ENCODE results near the gene ADAT1.
A peak's percentile ranks its signal among the peaks of the same experiment; 100 is the strongest.

Gene ADAT1

DNA sequence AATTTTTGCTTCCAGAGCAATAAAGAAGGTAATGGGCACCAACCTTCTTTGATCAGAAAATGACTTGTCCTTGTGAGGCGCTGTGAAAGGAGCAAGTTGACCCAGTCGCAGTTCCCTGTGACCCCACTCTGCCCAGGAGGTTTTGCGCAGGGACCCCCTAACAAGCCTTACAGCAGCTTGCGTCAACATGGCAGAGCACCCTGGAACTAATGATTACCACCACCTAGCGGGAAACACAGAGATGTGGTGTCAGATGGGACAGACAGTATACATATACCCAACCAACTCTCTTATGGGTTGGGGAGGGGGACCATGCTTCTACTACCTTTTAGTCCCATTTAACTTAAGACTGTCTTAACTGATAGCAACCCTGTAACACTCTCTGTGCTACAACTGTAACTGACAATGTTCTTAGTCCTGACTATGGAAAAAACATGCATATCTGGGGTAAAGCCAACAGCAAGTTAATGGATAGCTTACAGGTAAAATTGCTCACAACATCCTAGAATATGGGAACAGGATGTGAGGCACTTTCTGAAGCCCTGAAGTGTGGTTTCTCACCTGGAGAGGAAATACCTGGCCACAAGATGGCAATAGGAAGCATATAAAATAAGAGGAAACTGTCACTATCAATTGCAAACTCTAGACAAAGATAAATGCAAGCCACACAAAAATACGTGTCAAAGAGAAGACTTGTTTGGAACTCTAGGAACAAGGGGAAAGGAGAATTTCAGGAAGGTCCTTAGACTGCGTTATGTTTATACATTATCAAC lies 21.3 kb upstream of the ADAT1 start:
- peaks cover 28% of the 10 kb centered on the region for H3K4me1 ChIP-seq (ENCODE audit: control insufficient read depth, insufficient read depth, low read length, poor library complexity, severe bottlenecking)
- H3K4me3 ChIP-seq (ENCODE audit: insufficient read depth, low read depth, low read length, poor library complexity, severe bottlenecking), result no peak overlapping the region
- H3K27ac ChIP-seq (ENCODE audit: insufficient read depth, low read length, poor library complexity, severe bottlenecking), result peak overlapping the region; percentile 11
- H3K27me3 ChIP-seq (replicated peaks; ENCODE audit: control insufficient read depth, insufficient read depth, low read length, poor library complexity, severe bottlenecking), result no peaks in the 10 kb centered on the region
- H3K36me3 ChIP-seq (ENCODE audit: control insufficient read depth, insufficient read depth, low read length), result peaks cover 38% of the 10 kb centered on the region
- H3K9me3 ChIP-seq (ENCODE audit: control insufficient read depth, low read length), result no peaks in the 10 kb centered on the region
- DNase-seq, result no peak

DNA sequence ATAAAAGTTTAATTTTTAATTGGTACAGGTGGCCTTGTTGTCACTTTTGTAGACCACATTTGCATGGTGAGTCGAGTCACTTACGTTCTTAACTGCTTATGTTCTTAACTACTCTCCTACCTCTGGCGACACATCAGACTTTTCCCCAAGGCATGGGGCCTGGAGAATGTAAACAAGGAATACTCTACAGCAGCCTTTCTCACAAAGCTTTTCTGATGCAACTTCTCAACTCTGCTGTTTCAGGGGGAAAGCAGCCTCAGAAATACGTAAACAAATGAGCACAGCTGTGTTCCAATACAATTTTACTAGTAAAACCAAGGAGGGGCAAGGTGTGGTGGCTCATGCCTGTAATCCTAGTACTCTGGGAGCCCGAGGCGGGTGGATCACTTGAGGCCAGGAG lies 17.5 kb upstream of the ADAT1 start:
- H3K36me3 ChIP-seq (ENCODE audit: control insufficient read depth, insufficient read depth, low read length), result peaks cover 66% of the 10 kb centered on the region
- H3K27me3 ChIP-seq (replicated peaks; ENCODE audit: control insufficient read depth, insufficient read depth, low read length, poor library complexity, severe bottlenecking), result no peaks in the 10 kb centered on the region
- H3K4me1 ChIP-seq (ENCODE audit: control insufficient read depth, insufficient read depth, low read length, poor library complexity, severe bottlenecking), result peaks cover 14% of the 10 kb centered on the region
- DNase-seq, result no peak
- H3K27ac ChIP-seq (ENCODE audit: insufficient read depth, low read length, poor library complexity, severe bottlenecking), result no peak overlapping the region
- no peak overlapping the region for H3K4me3 ChIP-seq (ENCODE audit: insufficient read depth, low read depth, low read length, poor library complexity, severe bottlenecking)
- no peaks in the 10 kb centered on the region for H3K9me3 ChIP-seq (ENCODE audit: control insufficient read depth, low read length)

DNA sequence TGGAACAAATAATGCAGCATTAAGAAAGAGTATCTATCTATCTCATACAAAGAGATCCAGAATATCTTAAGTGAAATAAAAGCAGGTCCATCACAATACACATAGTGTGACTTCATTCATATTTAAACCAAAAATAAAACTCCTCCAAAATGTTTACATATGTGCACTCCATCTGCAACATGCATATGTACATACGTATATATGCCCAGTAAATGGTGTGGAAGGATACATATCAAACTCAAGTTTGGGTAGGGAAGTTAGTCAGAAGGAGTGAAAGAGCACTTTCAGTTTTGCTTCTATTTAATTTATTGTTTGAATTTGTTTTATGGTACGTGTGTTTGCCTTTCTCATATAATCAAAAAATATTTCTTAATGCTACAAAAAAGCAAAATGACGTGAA lies 12.0 kb upstream of the ADAT1 start:
- no peak overlapping the region for H3K4me3 ChIP-seq (ENCODE audit: insufficient read depth, low read depth, low read length, poor library complexity, severe bottlenecking)
- peaks cover 84% of the 10 kb centered on the region for H3K36me3 ChIP-seq (ENCODE audit: control insufficient read depth, insufficient read depth, low read length)

DNA sequence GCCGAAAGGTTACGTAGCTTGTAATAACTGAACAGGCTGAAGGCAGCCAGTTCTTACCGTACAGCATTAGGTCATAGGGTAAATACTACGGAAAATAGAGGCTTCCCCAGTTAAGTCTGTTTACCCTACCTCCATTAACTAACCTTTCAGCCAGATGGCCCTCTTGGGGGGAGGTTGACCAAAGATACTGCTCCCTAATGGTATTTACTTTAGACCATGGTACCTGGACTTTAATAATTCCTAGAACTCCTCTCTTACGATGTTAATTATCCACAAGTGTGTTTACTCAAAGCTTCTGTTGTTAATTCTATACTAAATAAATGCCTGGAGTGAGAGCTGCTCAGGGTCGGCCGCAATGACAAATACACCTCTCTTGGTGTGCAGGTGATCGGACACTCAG lies 9.8 kb upstream of the ADAT1 start:
- Histone ChIP-seq H3K4me3 (ENCODE audit: insufficient read depth, low read depth, low read length, poor library complexity, severe bottlenecking) (no peak overlapping the region), H3K27me3 (replicated peaks; ENCODE audit: control insufficient read depth, insufficient read depth, low read length, poor library complexity, severe bottlenecking) (no peaks in the 10 kb centered on the region), H3K9me3 (ENCODE audit: control insufficient read depth, low read length) (no peaks in the 10 kb centered on the region), H3K4me1 (ENCODE audit: control insufficient read depth, insufficient read depth, low read length, poor library complexity, severe bottlenecking) (peaks cover 9% of the 10 kb centered on the region), H3K27ac (ENCODE audit: insufficient read depth, low read length, poor library complexity, severe bottlenecking) (no peak overlapping the region), H3K36me3 (ENCODE audit: control insufficient read depth, insufficient read depth, low read length) (peaks cover 88% of the 10 kb centered on the region)
- DNase-seq, result no peak

More for the DNA sequence above, 12.0 kb upstream of the ADAT1 start:
- DNase-seq, result no peak
- no peaks in the 10 kb centered on the region for H3K27me3 ChIP-seq (replicated peaks; ENCODE audit: control insufficient read depth, insufficient read depth, low read length, poor library complexity, severe bottlenecking)
- no peak overlapping the region for H3K27ac ChIP-seq (ENCODE audit: insufficient read depth, low read length, poor library complexity, severe bottlenecking)
- no peaks in the 10 kb centered on the region for H3K4me1 ChIP-seq (ENCODE audit: control insufficient read depth, insufficient read depth, low read length, poor library complexity, severe bottlenecking)
- no peaks in the 10 kb centered on the region for H3K9me3 ChIP-seq (ENCODE audit: control insufficient read depth, low read length)

DNA sequence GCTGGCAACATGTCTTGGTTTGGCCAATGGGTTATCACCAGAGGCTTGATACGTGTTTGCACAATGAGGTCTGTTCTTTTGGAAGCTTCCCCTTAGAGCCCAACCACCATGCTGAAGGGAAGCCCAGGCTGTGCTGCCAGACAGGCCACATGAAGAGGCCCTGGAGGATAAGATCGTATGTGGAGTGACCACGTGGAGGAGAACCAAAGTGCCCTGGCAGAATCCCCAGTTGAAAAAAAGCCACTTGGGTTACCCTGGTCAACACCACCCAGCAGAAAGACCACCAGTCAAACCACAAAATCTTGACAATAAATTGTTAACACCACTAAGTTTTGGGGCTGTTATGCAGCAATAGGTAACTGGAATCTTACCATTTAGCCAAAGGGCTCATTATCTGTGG lies 7.0 kb upstream of the ADAT1 start:
- Histone ChIP-seq H3K27me3 (replicated peaks; ENCODE audit: control insufficient read depth, insufficient read depth, low read length, poor library complexity, severe bottlenecking) (no peaks in the 10 kb centered on the region), H3K36me3 (ENCODE audit: control insufficient read depth, insufficient read depth, low read length) (peaks cover 72% of the 10 kb centered on the region), H3K4me3 (ENCODE audit: insufficient read depth, low read depth, low read length, poor library complexity, severe bottlenecking) (no peak overlapping the region), H3K9me3 (ENCODE audit: control insufficient read depth, low read length) (no peaks in the 10 kb centered on the region), H3K4me1 (ENCODE audit: control insufficient read depth, insufficient read depth, low read length, poor library complexity, severe bottlenecking) (peaks cover 20% of the 10 kb centered on the region), H3K27ac (ENCODE audit: insufficient read depth, low read length, poor library complexity, severe bottlenecking) (no peak overlapping the region)
- no peak for DNase-seq

DNA sequence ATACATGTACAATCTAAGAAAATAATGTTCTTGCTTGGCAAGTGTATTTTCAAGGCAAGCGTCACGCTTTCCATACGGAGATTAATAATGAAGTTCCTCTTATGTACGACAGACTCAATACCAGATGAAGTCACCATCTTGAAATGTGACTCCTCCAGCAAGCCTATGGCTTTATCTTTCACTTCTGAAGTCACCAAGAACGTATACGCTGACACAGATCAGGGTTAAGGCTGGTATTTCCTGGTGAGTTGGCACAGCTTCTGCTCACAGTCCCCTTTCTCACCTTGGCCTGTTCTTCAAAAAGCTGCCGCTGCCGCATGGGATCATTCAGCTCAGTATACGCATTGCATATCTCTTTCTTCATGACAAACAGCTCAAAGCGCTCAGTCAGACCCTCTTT lies 6.1 kb upstream of the ADAT1 start:
- H3K4me3 ChIP-seq (ENCODE audit: insufficient read depth, low read depth, low read length, poor library complexity, severe bottlenecking), result no peak overlapping the region
- H3K27ac ChIP-seq (ENCODE audit: insufficient read depth, low read length, poor library complexity, severe bottlenecking), result peak overlapping the region; percentile 8
- H3K4me1 ChIP-seq (ENCODE audit: control insufficient read depth, insufficient read depth, low read length, poor library complexity, severe bottlenecking), result peaks cover 20% of the 10 kb centered on the region
- peaks cover 63% of the 10 kb centered on the region for H3K36me3 ChIP-seq (ENCODE audit: control insufficient read depth, insufficient read depth, low read length)
- no peaks in the 10 kb centered on the region for H3K27me3 ChIP-seq (replicated peaks; ENCODE audit: control insufficient read depth, insufficient read depth, low read length, poor library complexity, severe bottlenecking)
- no peaks in the 10 kb centered on the region for H3K9me3 ChIP-seq (ENCODE audit: control insufficient read depth, low read length)
- no peak for DNase-seq

DNA sequence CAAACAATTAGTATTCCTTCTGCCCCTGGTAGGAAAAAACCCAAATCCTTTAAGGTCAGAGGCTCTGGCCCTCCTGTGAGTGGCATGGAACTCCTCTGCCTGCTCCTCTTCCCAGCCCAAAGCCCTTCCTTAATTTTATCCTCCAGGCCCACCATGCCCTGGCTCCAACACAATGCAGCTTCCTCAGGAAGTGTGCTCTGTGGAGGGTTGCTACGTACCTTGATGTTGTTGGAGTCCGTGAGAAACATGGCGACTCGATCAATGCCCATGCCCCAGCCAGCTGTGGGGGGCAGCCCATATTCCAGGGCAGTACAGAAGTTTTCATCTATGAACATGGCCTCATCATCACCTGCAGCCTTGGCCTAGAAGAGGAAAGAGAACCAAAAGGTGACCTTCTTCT lies 5.3 kb upstream of the ADAT1 start:
- Histone ChIP-seq H3K36me3 (ENCODE audit: control insufficient read depth, insufficient read depth, low read length) (peaks cover 55% of the 10 kb centered on the region), H3K4me3 (ENCODE audit: insufficient read depth, low read depth, low read length, poor library complexity, severe bottlenecking) (no peak overlapping the region), H3K4me1 (ENCODE audit: control insufficient read depth, insufficient read depth, low read length, poor library complexity, severe bottlenecking) (peaks cover 20% of the 10 kb centered on the region), H3K27me3 (replicated peaks; ENCODE audit: control insufficient read depth, insufficient read depth, low read length, poor library complexity, severe bottlenecking) (no peaks in the 10 kb centered on the region), H3K27ac (ENCODE audit: insufficient read depth, low read length, poor library complexity, severe bottlenecking) (peak overlapping the region; percentile 25), H3K9me3 (ENCODE audit: control insufficient read depth, low read length) (no peaks in the 10 kb centered on the region)
- DNase-seq, result no peak

DNA sequence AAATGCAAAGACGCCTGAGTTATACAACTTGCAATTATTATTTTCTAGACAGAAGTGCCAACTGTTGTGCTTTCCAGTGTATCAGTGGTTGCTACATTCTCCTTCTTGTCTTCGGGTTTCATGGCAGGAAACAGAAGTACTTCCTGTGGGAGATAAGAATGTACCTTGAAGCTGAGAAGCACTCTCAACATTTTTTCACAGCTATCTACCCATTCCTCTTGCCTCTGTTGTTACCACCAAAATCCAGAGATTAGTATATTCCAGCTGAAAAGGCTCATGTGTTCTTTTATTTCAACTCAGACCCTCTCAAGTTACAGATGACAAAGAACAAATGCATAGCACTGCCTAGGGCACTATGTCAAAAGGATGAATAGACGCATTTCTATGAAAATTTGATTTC lies 4.8 kb upstream of the ADAT1 start:
- H3K9me3 ChIP-seq (ENCODE audit: control insufficient read depth, low read length), result no peaks in the 10 kb centered on the region
- peaks cover 20% of the 10 kb centered on the region for H3K4me1 ChIP-seq (ENCODE audit: control insufficient read depth, insufficient read depth, low read length, poor library complexity, severe bottlenecking)
- H3K27ac ChIP-seq (ENCODE audit: insufficient read depth, low read length, poor library complexity, severe bottlenecking), result peak overlapping the region; percentile 25
- H3K36me3 ChIP-seq (ENCODE audit: control insufficient read depth, insufficient read depth, low read length), result peaks cover 51% of the 10 kb centered on the region
- DNase-seq, result no peak
- H3K4me3 ChIP-seq (ENCODE audit: insufficient read depth, low read depth, low read length, poor library complexity, severe bottlenecking), result no peak overlapping the region
- no peaks in the 10 kb centered on the region for H3K27me3 ChIP-seq (replicated peaks; ENCODE audit: control insufficient read depth, insufficient read depth, low read length, poor library complexity, severe bottlenecking)

DNA sequence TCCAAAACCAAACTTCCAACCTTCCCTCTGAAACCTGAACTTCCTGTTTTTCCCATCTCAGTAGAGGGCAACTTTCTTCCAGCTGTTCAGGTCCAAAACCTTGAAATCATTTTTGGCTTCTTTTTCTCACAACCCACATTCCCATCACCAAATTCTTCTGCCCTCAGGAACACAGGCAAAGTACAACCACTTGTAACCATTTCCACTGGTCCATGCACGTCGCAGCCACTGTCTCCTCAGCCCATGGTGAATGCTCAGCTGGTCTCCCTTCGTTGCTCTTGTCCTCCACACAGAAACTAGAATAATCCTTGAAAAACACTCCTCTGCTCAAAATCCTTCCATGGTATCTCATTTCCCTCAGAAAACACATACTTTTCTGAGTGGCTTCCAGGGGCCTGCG lies 3.7 kb upstream of the ADAT1 start:
- Histone ChIP-seq H3K36me3 (ENCODE audit: control insufficient read depth, insufficient read depth, low read length) (peaks cover 42% of the 10 kb centered on the region), H3K9me3 (ENCODE audit: control insufficient read depth, low read length) (no peaks in the 10 kb centered on the region), H3K4me3 (ENCODE audit: insufficient read depth, low read depth, low read length, poor library complexity, severe bottlenecking) (no peak overlapping the region), H3K4me1 (ENCODE audit: control insufficient read depth, insufficient read depth, low read length, poor library complexity, severe bottlenecking) (peaks cover 24% of the 10 kb centered on the region), H3K27me3 (replicated peaks; ENCODE audit: control insufficient read depth, insufficient read depth, low read length, poor library complexity, severe bottlenecking) (no peaks in the 10 kb centered on the region), H3K27ac (ENCODE audit: insufficient read depth, low read length, poor library complexity, severe bottlenecking) (no peak overlapping the region)
- no peak for DNase-seq

DNA sequence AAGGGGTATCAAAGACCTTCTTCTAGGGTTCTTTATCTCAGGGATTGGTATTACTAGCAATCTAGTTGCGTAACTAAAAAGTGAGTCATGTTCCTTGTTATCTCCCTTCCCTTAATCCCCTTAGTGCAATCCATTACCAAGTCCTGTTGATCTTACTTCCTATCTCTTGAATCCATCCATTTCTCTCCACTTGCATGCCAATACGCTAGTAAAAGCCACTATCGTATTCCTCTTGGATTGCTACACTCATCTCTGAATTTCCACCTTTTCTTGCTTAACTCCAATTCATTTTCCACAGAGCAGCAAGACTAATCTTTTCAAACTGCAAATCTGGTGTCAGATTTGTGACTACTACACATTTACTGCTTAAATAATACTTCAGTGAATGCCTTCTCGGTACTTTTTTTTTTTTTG lies 1.8 kb upstream of the ADAT1 start:
- Histone ChIP-seq H3K4me1 (ENCODE audit: control insufficient read depth, insufficient read depth, low read length, poor library complexity, severe bottlenecking) (peaks cover 28% of the 10 kb centered on the region), H3K27me3 (replicated peaks; ENCODE audit: control insufficient read depth, insufficient read depth, low read length, poor library complexity, severe bottlenecking) (no peaks in the 10 kb centered on the region), H3K36me3 (ENCODE audit: control insufficient read depth, insufficient read depth, low read length) (peaks cover 27% of the 10 kb centered on the region), H3K4me3 (ENCODE audit: insufficient read depth, low read depth, low read length, poor library complexity, severe bottlenecking) (no peak overlapping the region), H3K27ac (ENCODE audit: insufficient read depth, low read length, poor library complexity, severe bottlenecking) (no peak overlapping the region), H3K9me3 (ENCODE audit: control insufficient read depth, low read length) (no peaks in the 10 kb centered on the region)
- DNase-seq, result no peak
